ENCODE results near the gene KRT80. TPM values are rescaled to one million over a fixed set of nuclear protein-coding genes. Genes with fewer than 3 reads are reported as not detected.

The KRT80 gene
- total RNA-seq, 1 experiment from 2014 or later: 8.8 TPM

GRCh38 chr12:52205612-52206303, 13.9 kb upstream of the KRT80 start:
- no peak for DNase-seq (ENCODE audit: low read depth, low spot score)
- H4K20me1 ChIP-seq (ENCODE audit: insufficient read depth): no peaks in the 10 kb centered on the region
- no peaks in the 10 kb centered on the region for H3K36me3 ChIP-seq (ENCODE audit: control insufficient read depth in 1 of 2, insufficient read depth in 2 of 2, low read length in 2 of 2)
- no peak for ATAC-seq
- no peak for TF ChIP-seq ZBTB33 (IDR thresholded peaks at IDR 0.05; ENCODE audit: extremely low read depth, insufficient replicate concordance, low read length)
- no peak for TF ChIP-seq EZH2 (IDR thresholded peaks at IDR 0.05)
- no peak for TF ChIP-seq EGR1 (IDR thresholded peaks at IDR 0.05; ENCODE audit: low read depth)
- no peak for TF ChIP-seq ELF1 (IDR thresholded peaks at IDR 0.05; ENCODE audit: borderline replicate concordance, low read depth)
- TF ChIP-seq CEBPB (IDR thresholded peaks at IDR 0.05; ENCODE audit: low read depth): no peak
- no peak for TF ChIP-seq REST (IDR thresholded peaks at IDR 0.05; ENCODE audit: low read depth)
- no peak for TF ChIP-seq ZNF274 (IDR thresholded peaks at IDR 0.05; ENCODE audit: low read depth, low read length)
- ChIA-PET RAD21 (ENCODE audit: low non-redundant PET in 1 of 2, low total read pairs in 2 of 2, uncharacterized antibody in 2 of 2, unreplicated experiment in 2 of 2) (no interaction called here), POLR2A (no interaction called here), CTCF (interaction anchor here (1.2 kb wide), 1 partner anchor 8 kb away, joined by 4 read pairs; no protein-coding TSS in a partner anchor)
- no peaks in the 10 kb centered on the region for H3K9me3 ChIP-seq (ENCODE audit: control insufficient read depth in 1 of 2, insufficient read depth in 1 of 2, low read depth in 1 of 2, low read length in 2 of 2)
- no peaks in the 10 kb centered on the region for H3K79me2 ChIP-seq (ENCODE audit: insufficient read depth, low read length)
- BruUV-seq (replicated peaks): no TSS peak
- no peak overlapping the region for H3K4me3 ChIP-seq (replicated peaks in 1 of 2; ENCODE audit: low read depth in 1 of 2, low read length in 2 of 2)
- H3K27ac ChIP-seq (ENCODE audit: low read depth, low read length): no peak overlapping the region
- no peak overlapping the region for H3K4me2 ChIP-seq (ENCODE audit: low read length)
- H2AFZ ChIP-seq (ENCODE audit: low read depth, low read length, poor library complexity, severe bottlenecking): no peak overlapping the region
- H3K9me2 ChIP-seq (ENCODE audit: insufficient read depth): no peaks in the 10 kb centered on the region
- peaks cover 16 to 82% of the 10 kb centered on the region in 2 experiments for H3K4me1 ChIP-seq (ENCODE audit: control insufficient read depth in 1 of 2, insufficient read depth in 2 of 2, low read length in 2 of 2)
- intact Hi-C loops (cut with micrococcal nuclease): no loop called here
- H3K27me3 ChIP-seq (ENCODE audit: insufficient read depth, low read length): peaks cover 3% of the 10 kb centered on the region
- no peak overlapping the region for H3K9ac ChIP-seq (ENCODE audit: low read length)
